ENCODE data around the gene KY.

The KY gene

DNA sequence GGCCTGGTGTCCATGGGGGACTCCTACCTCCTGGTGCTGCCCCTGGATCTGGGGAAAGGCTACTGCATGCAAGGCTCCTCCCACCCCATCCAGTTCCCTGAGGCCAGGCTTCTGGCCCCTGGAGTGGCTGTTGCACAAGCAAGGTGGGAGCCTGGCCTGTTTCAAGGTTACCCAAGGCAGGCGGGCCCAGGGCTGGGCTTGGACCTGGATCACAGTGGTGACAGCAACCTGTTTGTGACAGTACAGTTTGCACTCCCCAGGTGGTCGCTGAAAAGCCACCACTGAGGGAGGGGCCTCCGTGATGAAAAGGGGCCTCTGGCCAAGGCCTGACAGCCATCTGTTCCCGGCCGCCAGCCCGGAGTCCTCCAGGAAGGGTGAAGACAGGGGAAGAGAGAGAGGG is 14.4 kb upstream of the KY start:
- Histone ChIP-seq H3F3A (ENCODE audit: insufficient read depth, low read length) (no peaks in the 10 kb centered on the region), H4K20me1 (ENCODE audit: insufficient read depth, low read length) (no peaks in the 10 kb centered on the region), H2AFZ (ENCODE audit: low read length) (no peak overlapping the region), H3K27me3 (replicated peaks; ENCODE audit: insufficient read depth, low read length) (no peaks in the 10 kb centered on the region), H3K79me2 (ENCODE audit: low read length) (no peaks in the 10 kb centered on the region), H3K9ac (ENCODE audit: low read length) (no peak overlapping the region), H3K27ac (ENCODE audit: low read length) (no peak overlapping the region), H3K9me2 (replicated peaks; ENCODE audit: insufficient read depth, low read length) (no peaks in the 10 kb centered on the region), H3K4me2 (ENCODE audit: low read depth, low read length) (no peak overlapping the region), H3K4me3 (ENCODE audit: low read length) (no peak overlapping the region), H3K4me1 (ENCODE audit: low read length) (no peaks in the 10 kb centered on the region), H3K36me3 (replicated peaks; ENCODE audit: insufficient read depth, low read length) (no peaks in the 10 kb centered on the region), H3K9me3 (replicated peaks; ENCODE audit: insufficient read depth, low read length) (no peaks in the 10 kb centered on the region)
- TF ChIP-seq, protein P1, sequence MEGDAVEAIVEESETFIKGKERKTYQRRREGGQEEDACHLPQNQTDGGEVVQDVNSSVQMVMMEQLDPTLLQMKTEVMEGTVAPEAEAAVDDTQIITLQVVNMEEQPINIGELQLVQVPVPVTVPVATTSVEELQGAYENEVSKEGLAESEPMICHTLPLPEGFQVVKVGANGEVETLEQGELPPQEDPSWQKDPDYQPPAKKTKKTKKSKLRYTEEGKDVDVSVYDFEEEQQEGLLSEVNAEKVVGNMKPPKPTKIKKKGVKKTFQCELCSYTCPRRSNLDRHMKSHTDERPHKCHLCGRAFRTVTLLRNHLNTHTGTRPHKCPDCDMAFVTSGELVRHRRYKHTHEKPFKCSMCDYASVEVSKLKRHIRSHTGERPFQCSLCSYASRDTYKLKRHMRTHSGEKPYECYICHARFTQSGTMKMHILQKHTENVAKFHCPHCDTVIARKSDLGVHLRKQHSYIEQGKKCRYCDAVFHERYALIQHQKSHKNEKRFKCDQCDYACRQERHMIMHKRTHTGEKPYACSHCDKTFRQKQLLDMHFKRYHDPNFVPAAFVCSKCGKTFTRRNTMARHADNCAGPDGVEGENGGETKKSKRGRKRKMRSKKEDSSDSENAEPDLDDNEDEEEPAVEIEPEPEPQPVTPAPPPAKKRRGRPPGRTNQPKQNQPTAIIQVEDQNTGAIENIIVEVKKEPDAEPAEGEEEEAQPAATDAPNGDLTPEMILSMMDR (IDR thresholded peaks at IDR 0.05; ENCODE audit: low read length): no peak
- TF ChIP-seq EZH2 (optimal IDR thresholded peaks at IDR 0.05; ENCODE audit: low read depth, low read length) (no peak), EZH2phosphoT487 (IDR thresholded peaks at IDR 0.05; ENCODE audit: low read length) (no peak)
- DNase-seq: no peak

DNA sequence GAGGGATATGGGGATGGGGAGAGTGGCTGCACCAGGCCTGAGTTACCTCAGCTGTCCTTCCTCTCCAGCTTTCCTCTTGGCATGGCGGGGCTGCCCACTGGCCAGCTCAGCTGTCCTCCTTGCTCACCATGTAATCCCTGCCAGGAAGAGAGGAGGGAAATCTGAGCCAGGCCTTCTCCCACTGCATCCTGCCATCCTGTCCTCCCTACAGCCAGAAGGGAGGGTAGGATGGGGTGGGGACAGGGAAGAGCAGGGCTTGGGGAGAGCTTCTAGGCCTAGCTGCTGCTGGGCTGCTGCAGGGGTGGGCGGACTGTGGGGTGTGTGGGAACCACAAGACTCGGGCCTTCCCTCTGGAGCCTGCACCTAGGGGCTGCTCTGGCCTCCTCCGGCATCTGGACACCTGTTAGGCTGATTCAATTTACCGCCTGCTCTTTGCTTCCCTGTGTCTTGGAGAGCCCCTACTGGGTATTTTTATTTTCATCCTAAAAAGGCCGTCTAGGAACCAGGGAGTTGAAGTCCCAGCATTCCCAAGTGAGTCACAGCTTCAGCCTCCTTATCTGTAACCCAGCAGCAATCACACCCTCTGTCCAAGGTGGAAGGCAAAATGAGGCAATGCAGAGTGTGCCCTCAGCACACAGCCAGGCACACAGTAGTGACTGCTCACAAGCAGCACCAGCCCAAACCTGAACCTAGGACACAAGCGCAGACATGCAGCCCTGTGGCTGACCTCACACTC is 13.1 kb upstream of the KY start:
- Histone ChIP-seq H3K27ac (ENCODE audit: low read length) (no peak overlapping the region), H3F3A (ENCODE audit: insufficient read depth, low read length) (no peaks in the 10 kb centered on the region), H3K9me2 (replicated peaks; ENCODE audit: insufficient read depth, low read length) (no peaks in the 10 kb centered on the region), H3K27me3 (replicated peaks; ENCODE audit: insufficient read depth, low read length) (no peaks in the 10 kb centered on the region), H3K79me2 (ENCODE audit: low read length) (no peaks in the 10 kb centered on the region), H3K4me2 (ENCODE audit: low read depth, low read length) (no peak overlapping the region), H2AFZ (ENCODE audit: low read length) (no peak overlapping the region), H3K4me3 (ENCODE audit: low read length) (no peak overlapping the region), H4K20me1 (ENCODE audit: insufficient read depth, low read length) (no peaks in the 10 kb centered on the region), H3K36me3 (replicated peaks; ENCODE audit: insufficient read depth, low read length) (no peaks in the 10 kb centered on the region), H3K9ac (ENCODE audit: low read length) (no peak overlapping the region), H3K4me1 (ENCODE audit: low read length) (no peaks in the 10 kb centered on the region), H3K9me3 (replicated peaks; ENCODE audit: insufficient read depth, low read length) (no peaks in the 10 kb centered on the region)
- TF ChIP-seq EZH2phosphoT487 (IDR thresholded peaks at IDR 0.05; ENCODE audit: low read length): no peak
- TF ChIP-seq, protein P1 (IDR thresholded peaks at IDR 0.05; ENCODE audit: low read length): no peak
- no peak for TF ChIP-seq EZH2 (optimal IDR thresholded peaks at IDR 0.05; ENCODE audit: low read depth, low read length)
- DNase-seq: no peak

DNA sequence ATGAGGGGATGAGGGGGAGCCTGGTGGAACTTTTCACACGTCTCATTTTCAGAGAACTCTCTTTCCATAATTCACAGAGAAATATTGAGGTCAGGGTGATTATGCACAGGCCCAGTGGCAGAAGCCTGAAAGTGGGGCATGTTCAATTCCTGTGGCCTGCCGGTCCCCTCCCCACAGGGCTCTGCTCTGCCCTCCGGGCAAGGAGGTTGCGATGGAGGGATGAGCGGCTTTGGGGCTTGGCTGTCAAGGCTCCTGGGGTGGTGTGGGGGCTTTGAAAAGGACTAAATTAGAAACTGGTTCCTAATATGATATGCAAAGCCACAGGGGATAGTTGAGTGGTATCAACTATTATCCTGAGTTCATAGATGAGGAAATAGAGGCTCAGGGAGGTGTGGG is 9.2 kb upstream of the KY start:
- Histone ChIP-seq H3K4me2 (ENCODE audit: low read depth, low read length) (no peak overlapping the region), H3K79me2 (ENCODE audit: low read length) (no peaks in the 10 kb centered on the region), H3K9me2 (replicated peaks; ENCODE audit: insufficient read depth, low read length) (no peaks in the 10 kb centered on the region), H3K4me1 (ENCODE audit: low read length) (no peaks in the 10 kb centered on the region), H3K4me3 (ENCODE audit: low read length) (no peak overlapping the region), H3K27me3 (replicated peaks; ENCODE audit: insufficient read depth, low read length) (no peaks in the 10 kb centered on the region), H3K9me3 (replicated peaks; ENCODE audit: insufficient read depth, low read length) (no peaks in the 10 kb centered on the region), H2AFZ (ENCODE audit: low read length) (no peak overlapping the region), H3F3A (ENCODE audit: insufficient read depth, low read length) (no peaks in the 10 kb centered on the region), H3K9ac (ENCODE audit: low read length) (no peak overlapping the region), H3K36me3 (replicated peaks; ENCODE audit: insufficient read depth, low read length) (no peaks in the 10 kb centered on the region), H3K27ac (ENCODE audit: low read length) (no peak overlapping the region), H4K20me1 (ENCODE audit: insufficient read depth, low read length) (no peaks in the 10 kb centered on the region)
- TF ChIP-seq EZH2 (optimal IDR thresholded peaks at IDR 0.05; ENCODE audit: low read depth, low read length): no peak
- no peak for DNase-seq

- H3K36me3 ChIP-seq (replicated peaks; ENCODE audit: insufficient read depth, low read length): no peaks in the 10 kb centered on the region
- TF ChIP-seq EZH2phosphoT487 (IDR thresholded peaks at IDR 0.05; ENCODE audit: low read length): no peak
- no peak for TF ChIP-seq EZH2 (optimal IDR thresholded peaks at IDR 0.05; ENCODE audit: low read depth, low read length)
- TF ChIP-seq, protein P1 (IDR thresholded peaks at IDR 0.05; ENCODE audit: low read length): no peak
- H3K4me1 ChIP-seq (ENCODE audit: low read length): no peaks in the 10 kb centered on the region
- no peaks in the 10 kb centered on the region for H3K79me2 ChIP-seq (ENCODE audit: low read length)
- H3K9me3 ChIP-seq (replicated peaks; ENCODE audit: insufficient read depth, low read length): no peaks in the 10 kb centered on the region
- no peak overlapping the region for H3K27ac ChIP-seq (ENCODE audit: low read length)
- H3F3A ChIP-seq (ENCODE audit: insufficient read depth, low read length): no peaks in the 10 kb centered on the region
- H3K4me2 ChIP-seq (ENCODE audit: low read depth, low read length): no peak overlapping the region
- H4K20me1 ChIP-seq (ENCODE audit: insufficient read depth, low read length): no peaks in the 10 kb centered on the region
- no peaks in the 10 kb centered on the region for H3K9me2 ChIP-seq (replicated peaks; ENCODE audit: insufficient read depth, low read length)
- H2AFZ ChIP-seq (ENCODE audit: low read length): no peak overlapping the region
- DNase-seq: no peak
- no peak overlapping the region for H3K4me3 ChIP-seq (ENCODE audit: low read length)
- H3K9ac ChIP-seq (ENCODE audit: low read length): no peak overlapping the region
- no peaks in the 10 kb centered on the region for H3K27me3 ChIP-seq (replicated peaks; ENCODE audit: insufficient read depth, low read length)
These were observed 8.7 kb upstream of the KY start for GRCh38 chr3:134659391-134660045.
